GM23248 (cell line): Measurements from ENCODE around the gene SMCO3. TPM values are rescaled to one million over a fixed set of nuclear protein-coding genes. Genes with fewer than 3 reads are reported as not detected.

ENCODE experiments used
- DNase-seq: peaks from one replicate; pipeline ENCODE4 v3.0.0-alpha.2; 2015
- H2AFZ ChIP-seq: fragments of 200-600 bp; sonication (generic); 2 replicates; pipeline ENCODE4 v1.6.1; 2016; ENCODE audit warnings: antibody characterized with exemption
- H3F3A ChIP-seq: fragments of 200-600 bp; sonication (generic); 2 replicates; pipeline ENCODE4 v1.6.1; 2016; ENCODE audit warnings: mild to moderate bottlenecking, antibody characterized with exemption, mixed run types; ENCODE audit not compliant: insufficient read depth
- H3K27ac ChIP-seq: fragments of 200-600 bp; sonication (generic); 2 replicates; pipeline ENCODE4 v1.5.1; 2016; ENCODE audit warnings: mild to moderate bottlenecking
- H3K27me3 ChIP-seq: fragments of 200-600 bp; sonication (generic); replicated peaks from 2 replicates; pipeline ENCODE4 v1.6.1; 2016; ENCODE audit warnings: mild to moderate bottlenecking; ENCODE audit not compliant: insufficient read depth
- H3K36me3 ChIP-seq: fragments of 200-600 bp; sonication (generic); 2 replicates; pipeline ENCODE4 v1.6.1; 2016; ENCODE audit warnings: low read depth, mild to moderate bottlenecking
- H3K4me1 ChIP-seq: fragments of 200-600 bp; sonication (generic); 2 replicates; pipeline ENCODE4 v1.6.1; 2016; ENCODE audit warnings: mild to moderate bottlenecking; ENCODE audit not compliant: insufficient read depth
- H3K4me2 ChIP-seq: fragments of 200-600 bp; sonication (generic); one replicate; pipeline ENCODE4 v1.6.1; 2016; ENCODE audit warnings: mild to moderate bottlenecking; ENCODE audit not compliant: unreplicated experiment
- H3K4me3 ChIP-seq: fragments of 200-600 bp; sonication (generic); 2 replicates; pipeline ENCODE4 v1.5.1; 2016; ENCODE audit warnings: mild to moderate bottlenecking
- H3K79me2 ChIP-seq: fragments of 200-600 bp; sonication (generic); 2 replicates; pipeline ENCODE4 v1.6.1; 2016; ENCODE audit warnings: mild to moderate bottlenecking; ENCODE audit not compliant: insufficient read depth
- H3K9ac ChIP-seq: fragments of 200-600 bp; sonication (generic); 2 replicates; pipeline ENCODE4 v1.6.1; 2016; ENCODE audit warnings: mild to moderate bottlenecking
- H3K9me2 ChIP-seq: fragments of 200-600 bp; sonication (generic); 2 replicates; pipeline ENCODE4 v1.6.1; 2016; ENCODE audit warnings: mixed run types, mild to moderate bottlenecking, moderate library complexity; ENCODE audit not compliant: insufficient read depth
- H3K9me3 ChIP-seq: fragments of 200-600 bp; sonication (generic); one replicate; pipeline ENCODE4 v1.6.1; 2017; ENCODE audit warnings: low read depth
- H4K20me1 ChIP-seq: fragments of 200-600 bp; sonication (generic); 2 replicates; pipeline ENCODE4 v1.6.0; 2016; ENCODE audit not compliant: insufficient read depth
- EZH2 ChIP-seq: fragments of 200-600 bp; sonication (generic); IDR thresholded peaks from 2 replicates; pipeline ENCODE4 v1.6.1; 2018; ENCODE audit warnings: antibody characterized with exemption, mild to moderate bottlenecking; ENCODE audit not compliant: insufficient read depth, poor library complexity, severe bottlenecking
- EZH2phosphoT487 ChIP-seq: fragments of 200-600 bp; sonication (generic); IDR thresholded peaks from 2 replicates; pipeline ENCODE4 v1.6.1; 2018; ENCODE audit warnings: antibody characterized with exemption, moderate library complexity, mild to moderate bottlenecking, low read depth; ENCODE audit not compliant: insufficient read depth
- WGBS, 2 experiments: methylation state at CpG; one replicate each; pipeline ENCODE4 v1.1.6; 2015 to 2017; ENCODE audit warnings: low lambda C conversion rate in 2 of 2, low coverage in 1 of 2; ENCODE audit errors: missing lambda C conversion rate in 2 of 2; 5-methylcytosine and 5-hydroxymethylcytosine counted together
- in situ Hi-C: fragments of 300-500 bp; cut with MboI; formaldehyde crosslinking; loops from 2 replicates; pipeline ENCODE4 v1.15.0; 2020
- polyA plus RNA-seq: library from polyadenylated mRNA; unstranded; fragments of >200 nt; fragmentation: Nextera tagmentation; extraction: Ambion mirVana; gene quantifications from 2 replicates; pipeline ENCODE4 v1.2.1, GENCODE V29; 2016
- total RNA-seq: library from RNA; depleted of rRNA; stranded (reverse); fragments of >200 nt; shearing (Covaris generic); gene quantifications from 2 replicates; pipeline ENCODE4 v1.2.3, GENCODE V29; 2014

Gene SMCO3
- total and polyA plus RNA-seq, 2 experiments from 2014 or later, result not detected

DNA sequence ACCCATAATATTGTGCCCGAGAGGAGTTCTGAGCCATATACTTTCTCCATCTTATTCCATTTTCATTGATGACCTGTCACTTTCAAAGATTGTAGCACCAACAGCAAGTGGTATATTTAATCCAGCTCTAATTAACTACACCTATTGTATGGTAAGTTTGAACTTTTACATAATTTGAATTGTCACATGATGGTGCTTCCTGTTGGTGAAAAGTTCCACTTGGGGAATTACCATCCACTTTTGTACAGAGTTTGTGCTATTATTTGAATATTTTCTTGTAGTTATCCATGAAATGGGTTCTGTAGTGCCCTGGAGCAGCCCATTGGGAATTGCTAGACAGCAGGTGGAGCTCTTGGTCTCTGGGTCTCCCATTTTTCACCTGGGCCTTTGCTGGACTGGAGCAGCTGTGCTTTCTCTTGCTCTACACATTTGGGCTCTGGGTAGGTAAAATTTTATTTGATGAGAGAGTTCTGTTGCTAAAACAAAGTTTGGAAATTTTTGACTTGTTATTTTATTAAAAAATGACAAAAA lies 3.0 kb downstream of the SMCO3 start:
- in situ Hi-C loops, result no loop called here
- no peak overlapping the region for H3K4me3 ChIP-seq
- no peak overlapping the region for H3K4me2 ChIP-seq
- no peaks in the 10 kb centered on the region for H3K9me2 ChIP-seq
- H3K27me3 ChIP-seq, result no peaks in the 10 kb centered on the region
- no peaks in the 10 kb centered on the region for H3K4me1 ChIP-seq
- TF ChIP-seq EZH2phosphoT487, result no peak
- TF ChIP-seq EZH2, result no peak
- no peak overlapping the region for H3K27ac ChIP-seq
- H2AFZ ChIP-seq, result no peak overlapping the region
- H3F3A ChIP-seq, result no peaks in the 10 kb centered on the region
- no peaks in the 10 kb centered on the region for H3K36me3 ChIP-seq
- H3K9ac ChIP-seq, result no peak overlapping the region
- H3K79me2 ChIP-seq, result no peaks in the 10 kb centered on the region
- 70 to 72% methylated on average over 1 of the region's 1 CpG for WGBS, 2 experiments
- no peaks in the 10 kb centered on the region for H4K20me1 ChIP-seq
- DNase-seq, result peak; percentile 42
- no peaks in the 10 kb centered on the region for H3K9me3 ChIP-seq

DNA sequence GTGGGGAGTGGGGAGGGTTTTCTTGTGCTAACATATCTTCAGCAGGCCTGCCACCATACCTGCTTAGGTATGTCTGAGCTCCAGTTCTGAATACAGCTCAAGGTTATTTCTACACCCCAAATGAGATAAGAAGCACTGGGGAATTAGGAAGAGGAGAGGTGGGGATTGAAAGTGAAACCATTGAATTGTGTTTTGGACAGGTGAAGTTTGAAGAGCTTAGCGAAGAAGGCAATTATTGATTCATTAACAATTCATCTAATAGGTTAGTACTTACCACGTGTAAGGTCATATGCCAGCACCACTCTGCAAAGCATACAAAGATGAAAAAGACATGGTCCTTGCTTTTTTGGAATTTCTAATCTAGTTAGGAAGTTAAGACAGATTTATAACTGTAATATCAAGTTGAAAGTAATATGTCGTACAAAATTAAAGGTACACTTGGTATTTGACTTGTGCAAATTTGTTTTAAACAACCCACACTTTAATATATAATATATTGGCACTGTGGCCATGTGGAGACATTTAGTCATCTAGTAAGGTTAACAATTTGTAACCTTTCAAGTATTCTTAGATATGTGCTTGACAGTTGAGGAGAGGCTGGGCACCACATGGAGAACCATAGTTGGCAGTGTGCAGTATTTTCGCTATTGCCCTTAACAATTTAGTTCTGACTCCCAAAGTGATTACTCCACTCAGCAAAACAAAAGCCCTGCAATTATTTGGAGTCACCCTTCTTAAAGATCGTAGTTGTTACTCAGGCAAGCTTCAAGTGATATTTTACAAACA lies 3.6 kb downstream of the SMCO3 start:
- H3K4me1 ChIP-seq, result no peaks in the 10 kb centered on the region
- DNase-seq, result no peak
- no peaks in the 10 kb centered on the region for H3F3A ChIP-seq
- H3K36me3 ChIP-seq, result no peaks in the 10 kb centered on the region
- no peaks in the 10 kb centered on the region for H3K79me2 ChIP-seq
- no peak overlapping the region for H2AFZ ChIP-seq
- no peaks in the 10 kb centered on the region for H3K27me3 ChIP-seq
- H3K9me3 ChIP-seq, result no peaks in the 10 kb centered on the region
- H3K4me3 ChIP-seq, result no peak overlapping the region
- no peak overlapping the region for H3K9ac ChIP-seq
- WGBS, 2 experiments, result 70 to 77% methylated on average over 5 of the region's 5 CpGs
- no peaks in the 10 kb centered on the region for H4K20me1 ChIP-seq
- in situ Hi-C loops, result no loop called here
- no peak overlapping the region for H3K4me2 ChIP-seq
- H3K9me2 ChIP-seq, result no peaks in the 10 kb centered on the region
- TF ChIP-seq EZH2phosphoT487, result no peak
- TF ChIP-seq EZH2, result no peak
- H3K27ac ChIP-seq, result no peak overlapping the region

DNA sequence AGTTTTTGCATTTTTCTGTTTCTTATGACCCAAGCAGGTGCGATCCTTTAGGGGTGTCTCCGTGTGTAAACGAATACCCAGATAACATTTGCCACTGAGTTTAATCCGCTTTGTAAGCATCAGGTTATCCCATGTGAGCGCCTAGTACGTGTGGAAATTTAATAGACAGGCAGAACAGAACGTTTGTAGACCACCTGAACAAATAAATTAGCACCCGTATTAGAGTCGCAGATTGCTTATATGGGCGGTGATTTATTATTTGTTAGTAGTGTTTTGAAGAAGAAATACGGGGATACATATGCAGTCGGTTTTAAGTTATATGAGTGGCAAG lies 10.2 kb downstream of the SMCO3 start:
- DNase-seq, result no peak
- no peaks in the 10 kb centered on the region for H3K9me3 ChIP-seq
- 0 out of 2 replicates have a peak, but pooled peaks cover 4% of the 10 kb centered on the region for H3F3A ChIP-seq
- in situ Hi-C loops, result no loop called here
- 0 to 2% methylated on average over 12 of the region's 12 CpGs for WGBS, 2 experiments
- H3K79me2 ChIP-seq, result peaks cover 45% of the 10 kb centered on the region
- H2AFZ ChIP-seq, result peak overlapping the region; percentile 99
- H3K4me3 ChIP-seq, result peak overlapping the region; percentile 87
- no peak for TF ChIP-seq EZH2phosphoT487
- no peak for TF ChIP-seq EZH2
- H3K27me3 ChIP-seq, result no peaks in the 10 kb centered on the region
- peaks cover 8% of the 10 kb centered on the region; the same call in 1 of the 2 replicates for H3K36me3 ChIP-seq
- H3K4me1 ChIP-seq, result peaks cover 15% of the 10 kb centered on the region
- H3K9ac ChIP-seq, result peak overlapping the region; percentile 99
- H3K9me2 ChIP-seq, result no peaks in the 10 kb centered on the region
- H4K20me1 ChIP-seq, result no peaks in the 10 kb centered on the region
- peak overlapping the region; percentile 98 for H3K27ac ChIP-seq
- H3K4me2 ChIP-seq, result peak overlapping the region; percentile 90

DNA sequence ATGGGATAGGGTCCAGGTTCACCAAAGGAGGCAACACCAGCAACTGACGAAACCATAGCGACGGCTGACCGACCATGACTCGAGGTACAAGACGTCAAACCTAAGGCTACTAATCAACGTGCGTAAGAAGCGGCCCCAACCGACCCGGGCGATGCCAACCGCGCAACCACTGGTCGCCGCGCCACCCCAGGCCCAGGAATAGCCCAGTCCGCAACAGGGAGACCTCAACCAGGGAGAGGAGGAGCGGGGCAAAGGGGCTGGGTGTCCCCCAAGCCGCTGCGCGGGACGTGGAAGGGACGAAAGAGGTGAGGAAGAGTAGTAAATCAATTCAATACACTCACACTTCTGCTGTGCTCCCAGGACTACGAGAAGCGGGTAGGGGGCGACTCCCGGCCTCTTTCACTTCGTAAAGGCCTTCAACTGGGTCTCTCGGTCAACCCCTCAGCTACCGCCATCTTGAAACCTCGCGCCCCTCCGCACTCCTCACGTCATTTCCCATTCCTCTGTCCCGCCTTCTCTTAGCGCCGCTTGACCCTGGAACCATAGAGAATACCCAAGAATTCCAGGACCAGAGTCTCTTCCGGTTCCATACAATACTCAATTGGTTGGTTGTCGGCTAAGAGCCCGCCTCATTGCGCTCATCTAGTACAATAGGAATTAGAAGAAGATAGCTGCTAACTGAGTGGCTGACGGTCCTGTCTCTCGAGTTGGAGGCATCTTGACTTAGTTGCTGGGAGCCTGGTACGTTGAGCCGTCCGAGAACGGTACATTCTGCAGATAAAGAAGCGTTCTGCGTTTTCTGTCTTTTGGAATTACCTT lies 10.8 kb downstream of the SMCO3 start, which contains the start of the genes C12orf60 and WBP11:
C12orf60 (plus strand) TSS at position 660 of the 819 bp plus-strand sequence. CDS start 19,266 bp downstream, outside the sequence.
WBP11 (minus strand) TSS at position 468 of the 819 bp plus-strand sequence. CDS start 2,095 bp downstream, outside the sequence.
- DNase-seq, result peak; percentile 99
- Histone ChIP-seq H3K4me2 (peak within 1 kb of the TSS; percentile 96), H3F3A (0 out of 2 replicates have a peak, but pooled peaks cover 4% of the 10 kb centered on the region), H3K36me3 (peaks cover 14% of the 10 kb centered on the region; the same call in 1 of the 2 replicates), H4K20me1 (no peaks in the 10 kb centered on the region), H3K9me2 (no peaks in the 10 kb centered on the region), H3K79me2 (peaks cover 50% of the 10 kb centered on the region), H3K4me3 (peak within 1 kb of the TSS; percentile 87), H2AFZ (peak within 1 kb of the TSS; percentile 99), H3K27ac (peak within 1 kb of the TSS; percentile 98), H3K27me3 (no peaks in the 10 kb centered on the region), H3K9me3 (no peaks in the 10 kb centered on the region), H3K9ac (peak within 1 kb of the TSS; percentile 99), H3K4me1 (peaks cover 15% of the 10 kb centered on the region)
- TF ChIP-seq EZH2phosphoT487 (no peak), EZH2 (no peak)
- in situ Hi-C loops, result no loop called here
- WGBS, 2 experiments, result 1 to 2% methylated on average over 50 of the region's 50 CpGs
